GM12892 (cell line): ENCODE results near the gene ARL4A.

Experiments used
- POLR2A ChIP-seq: IDR thresholded peaks from 2 replicates; pipeline ENCODE4 v1.6.1; 2011; ENCODE audit warnings: low read depth, low read length, control low read depth
- POLR2AphosphoS5 ChIP-seq: IDR thresholded peaks from 2 replicates; pipeline ENCODE4 v1.6.1; 2011; ENCODE audit warnings: low read depth, low read length, control low read depth
- TAF1 ChIP-seq: IDR thresholded peaks from 2 replicates; pipeline ENCODE4 v1.6.1; 2011; ENCODE audit warnings: low read depth, mild to moderate bottlenecking, control low read depth, low read length, borderline replicate concordance

DNA sequence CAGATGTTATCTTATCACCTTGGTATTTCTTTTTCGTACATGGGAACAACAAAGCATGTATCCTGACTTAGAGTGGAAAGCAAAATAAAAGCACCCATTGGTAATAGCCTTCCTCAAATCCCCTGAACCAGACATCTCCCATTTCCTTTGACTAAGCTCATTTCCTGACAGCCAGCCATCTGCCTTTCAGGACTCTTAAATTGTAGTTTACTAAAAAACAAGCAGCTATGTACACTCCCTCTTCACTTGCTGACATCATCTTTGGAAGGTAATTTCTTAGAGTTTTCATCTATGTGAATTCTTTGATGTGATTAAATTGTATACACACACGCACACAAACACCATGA is 40.7 kb downstream of the ARL4A start:
- TF ChIP-seq POLR2A = no peak
- TF ChIP-seq POLR2AphosphoS5 = no peak
- TF ChIP-seq TAF1 = no peak
